Colonic mucosa (tissue), 4 donors: ENCODE measurements around the gene KRT38. TPM values are rescaled to one million over a fixed set of nuclear protein-coding genes. Genes with fewer than 3 reads are reported as not detected.
"Not testable (repeated sequence)": the region's sequence is repeated elsewhere in the genome, so short reads cannot be mapped to it uniquely, and the experiment has no call there.

Experiments
- DNase-seq: peaks from one replicate; pipeline ENCODE4 v3.0.0-alpha.2; 2020
- H3K27ac ChIP-seq: fragments of 200-600 bp; one replicate; pipeline ENCODE4 v1.8.0; 2021
- H3K27me3 ChIP-seq: fragments of 200-600 bp; one replicate; pipeline ENCODE4 v1.8.0; 2021
- H3K36me3 ChIP-seq: fragments of 200-600 bp; one replicate; pipeline ENCODE4 v1.8.0; 2021
- H3K4me1 ChIP-seq: fragments of 200-600 bp; one replicate; pipeline ENCODE4 v1.8.0; 2021; ENCODE audit warnings: mild to moderate bottlenecking
- H3K4me3 ChIP-seq: fragments of 200-600 bp; one replicate; pipeline ENCODE4 v1.8.0; 2021
- H3K9ac ChIP-seq, 2 donors: one replicate each; pipeline ENCODE4 v1.7.0; 2013; ENCODE audit warnings: control low read depth in 2 of 2, low read depth in 2 of 2, low read length in 2 of 2
- H3K9me3 ChIP-seq: fragments of 200-600 bp; one replicate; pipeline ENCODE4 v1.8.0; 2021
- intact Hi-C: fragments of 100-400 bp; cut with DNase I; formaldehyde crosslinking; loops from one replicate; pipeline ENCODE4 v1.14.1; 2022
- total RNA-seq, 2 donors: library from RNA; stranded (reverse); fragmentation: NEBNext Ultra II Directional in 1 of 2; extraction: Animal tissue kit (Norgen Biotek cat#: 25700) in 1 of 2; gene quantifications; one replicate each; pipeline ENCODE4 v1.2.1, GENCODE V29; 2021
- TF ChIP-seq, protein P1 (sequence below): fragments of 200-600 bp; IDR thresholded peaks from one replicate; pipeline ENCODE4 v1.8.0; 2022; ENCODE audit warnings: antibody characterized with exemption, mild to moderate bottlenecking
- donor health status: healthy.
- donor health status: DM: no; HTN: no; CAD: no.
- donor health status: DM: no; HTN: no; CAD: no.

KRT38 gene
- total RNA-seq, 2 donors from 2014 or later: not detected

DNA sequence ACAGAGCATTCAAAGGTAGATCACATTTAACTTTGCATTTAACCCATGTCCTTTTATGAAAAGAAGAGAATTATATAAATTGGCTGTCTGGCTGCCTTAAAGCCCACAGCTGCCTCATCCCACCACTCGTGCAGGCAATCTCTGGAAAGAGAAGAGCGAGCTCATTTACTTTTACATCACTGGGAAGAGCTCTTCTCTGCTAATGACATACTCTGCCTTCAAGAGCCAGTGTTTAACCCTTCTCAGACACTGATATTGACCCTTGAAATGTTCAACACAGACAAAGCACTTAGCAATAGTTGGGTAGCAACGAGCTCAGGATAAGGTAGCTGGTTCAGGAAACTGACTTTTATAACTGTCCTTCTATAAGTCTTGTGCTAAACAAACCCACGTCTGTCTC is 6.8 kb downstream of the KRT38 start:
- DNase-seq: no peak
- Histone ChIP-seq H3K9ac (no peak overlapping the region), H3K36me3 (no peaks in the 10 kb centered on the region), H3K4me1 (no peaks in the 10 kb centered on the region), H3K27ac (no peak overlapping the region), H3K9me3 (no peaks in the 10 kb centered on the region), H3K4me3 (no peak overlapping the region), H3K27me3 (no peaks in the 10 kb centered on the region)
- TF ChIP-seq, protein P1, sequence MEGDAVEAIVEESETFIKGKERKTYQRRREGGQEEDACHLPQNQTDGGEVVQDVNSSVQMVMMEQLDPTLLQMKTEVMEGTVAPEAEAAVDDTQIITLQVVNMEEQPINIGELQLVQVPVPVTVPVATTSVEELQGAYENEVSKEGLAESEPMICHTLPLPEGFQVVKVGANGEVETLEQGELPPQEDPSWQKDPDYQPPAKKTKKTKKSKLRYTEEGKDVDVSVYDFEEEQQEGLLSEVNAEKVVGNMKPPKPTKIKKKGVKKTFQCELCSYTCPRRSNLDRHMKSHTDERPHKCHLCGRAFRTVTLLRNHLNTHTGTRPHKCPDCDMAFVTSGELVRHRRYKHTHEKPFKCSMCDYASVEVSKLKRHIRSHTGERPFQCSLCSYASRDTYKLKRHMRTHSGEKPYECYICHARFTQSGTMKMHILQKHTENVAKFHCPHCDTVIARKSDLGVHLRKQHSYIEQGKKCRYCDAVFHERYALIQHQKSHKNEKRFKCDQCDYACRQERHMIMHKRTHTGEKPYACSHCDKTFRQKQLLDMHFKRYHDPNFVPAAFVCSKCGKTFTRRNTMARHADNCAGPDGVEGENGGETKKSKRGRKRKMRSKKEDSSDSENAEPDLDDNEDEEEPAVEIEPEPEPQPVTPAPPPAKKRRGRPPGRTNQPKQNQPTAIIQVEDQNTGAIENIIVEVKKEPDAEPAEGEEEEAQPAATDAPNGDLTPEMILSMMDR: no peak
- intact Hi-C loops: no loop called here

DNA sequence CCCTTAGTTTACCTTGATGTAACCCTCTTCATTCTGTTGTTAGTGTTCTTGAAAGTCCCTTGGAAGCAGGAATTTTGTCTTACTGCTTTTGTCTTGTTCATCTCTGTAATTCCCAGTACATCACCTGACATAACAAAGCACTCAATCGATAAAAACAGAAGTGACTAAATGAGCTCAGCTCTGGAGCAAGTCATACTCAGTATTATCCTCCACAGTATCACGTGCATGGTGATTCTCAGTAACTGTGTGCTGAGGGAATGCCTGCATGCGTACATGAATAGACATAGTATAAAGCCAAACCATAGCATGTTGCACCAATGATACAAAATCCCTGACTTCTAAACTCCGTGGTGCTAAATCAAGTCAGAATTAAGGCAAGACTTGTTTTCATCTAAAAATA is 7.2 kb downstream of the KRT38 start:
- Histone ChIP-seq H3K4me1 (no peaks in the 10 kb centered on the region), H3K4me3 (no peak overlapping the region), H3K27ac (no peak overlapping the region), H3K27me3 (no peaks in the 10 kb centered on the region), H3K36me3 (no peaks in the 10 kb centered on the region), H3K9ac (no peak overlapping the region), H3K9me3 (no peaks in the 10 kb centered on the region)
- intact Hi-C loops: no loop called here
- DNase-seq: no peak
- TF ChIP-seq, protein P1: no peak

DNA sequence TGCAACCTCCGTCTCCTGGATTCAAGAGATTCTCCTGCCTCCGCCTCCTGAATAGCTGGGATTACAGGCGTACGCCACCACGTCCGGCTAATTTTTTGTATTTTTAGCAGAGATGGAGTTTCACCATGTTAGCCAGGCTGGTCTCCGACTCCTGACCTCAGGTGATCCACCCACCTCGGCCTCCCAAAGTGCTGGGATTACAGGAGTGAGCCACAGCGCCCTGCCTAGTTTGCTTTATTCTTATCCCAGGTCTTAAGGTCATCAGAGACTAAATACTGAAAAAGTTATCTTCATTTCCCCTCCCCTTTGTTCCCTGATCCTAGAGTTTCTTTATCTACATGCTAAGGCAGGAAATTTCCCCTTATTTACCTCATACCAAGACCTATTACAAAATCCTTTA is 10.4 kb downstream of the KRT38 start:
- H3K9ac ChIP-seq, H3K36me3 ChIP-seq, H3K27ac ChIP-seq, H3K4me3 ChIP-seq, H3K4me1 ChIP-seq, intact Hi-C loops, H3K27me3 ChIP-seq, H3K9me3 ChIP-seq, DNase-seq: not testable (repeated sequence)

DNA sequence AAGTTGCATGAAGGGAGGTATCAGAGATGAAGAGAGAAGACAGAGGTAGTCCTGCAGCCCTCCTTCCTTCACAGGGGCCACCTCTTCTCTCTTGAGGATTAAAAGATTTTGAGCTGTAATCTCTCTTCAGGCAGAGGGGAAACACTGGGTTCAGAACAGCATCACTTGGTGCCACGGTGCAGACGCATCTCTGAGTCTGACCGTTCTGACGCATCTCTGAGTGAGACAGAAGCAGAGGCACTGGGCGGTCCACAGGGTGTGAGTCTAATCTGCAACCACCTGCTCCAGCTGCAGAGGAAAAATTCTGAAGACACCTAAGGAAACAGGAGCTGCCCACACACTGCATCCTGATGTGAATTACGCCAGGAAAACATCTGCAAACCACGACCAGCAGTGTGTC is 11.1 kb downstream of the KRT38 start:
- Histone ChIP-seq H3K9ac (no peak overlapping the region), H3K4me1 (no peaks in the 10 kb centered on the region), H3K36me3 (no peaks in the 10 kb centered on the region), H3K27me3 (no peaks in the 10 kb centered on the region), H3K4me3 (no peak overlapping the region), H3K27ac (no peak overlapping the region), H3K9me3 (no peaks in the 10 kb centered on the region)
- intact Hi-C loops: no loop called here
- TF ChIP-seq, protein P1: no peak
- DNase-seq: no peak

DNA sequence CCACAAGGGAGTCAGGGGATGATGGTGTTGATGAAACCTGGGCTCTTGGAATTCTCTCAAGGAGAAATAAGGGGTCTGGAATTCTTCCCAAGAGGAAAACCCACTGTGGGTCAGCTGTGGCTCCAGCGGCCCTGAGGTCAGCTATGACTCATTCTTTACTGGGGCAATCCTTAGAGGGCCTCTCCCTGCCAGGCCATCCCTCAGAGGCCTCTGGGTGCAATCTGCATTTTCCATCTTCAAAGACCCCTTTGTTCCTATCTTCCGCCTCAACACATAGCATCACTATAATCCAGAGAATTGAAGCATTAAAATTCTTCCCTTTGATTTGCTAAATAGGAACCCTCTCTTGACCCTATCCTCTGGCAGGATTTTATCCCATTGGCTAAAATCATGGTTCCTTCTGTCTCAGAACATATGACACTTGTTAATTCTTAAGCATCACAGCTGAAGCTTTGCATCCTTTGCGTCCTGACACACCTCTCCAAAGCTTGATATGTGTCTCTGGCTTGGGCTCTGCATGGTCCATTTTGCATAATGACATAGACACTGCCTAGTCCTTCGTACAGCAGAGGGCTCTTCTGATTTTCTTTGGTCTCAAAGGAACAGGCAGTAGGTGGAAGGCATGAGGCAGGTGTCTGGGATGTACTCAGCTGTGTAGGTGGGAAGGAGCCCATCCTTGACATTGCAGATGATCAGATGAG is 12.0 kb downstream of the KRT38 start:
- no peak for DNase-seq
- Histone ChIP-seq H3K27ac (no peak overlapping the region), H3K9ac (no peak overlapping the region), H3K27me3 (no peaks in the 10 kb centered on the region), H3K4me3 (no peak overlapping the region), H3K9me3 (no peaks in the 10 kb centered on the region), H3K4me1 (no peaks in the 10 kb centered on the region), H3K36me3 (no peaks in the 10 kb centered on the region)
- TF ChIP-seq, protein P1: no peak
- intact Hi-C loops: no loop called here

DNA sequence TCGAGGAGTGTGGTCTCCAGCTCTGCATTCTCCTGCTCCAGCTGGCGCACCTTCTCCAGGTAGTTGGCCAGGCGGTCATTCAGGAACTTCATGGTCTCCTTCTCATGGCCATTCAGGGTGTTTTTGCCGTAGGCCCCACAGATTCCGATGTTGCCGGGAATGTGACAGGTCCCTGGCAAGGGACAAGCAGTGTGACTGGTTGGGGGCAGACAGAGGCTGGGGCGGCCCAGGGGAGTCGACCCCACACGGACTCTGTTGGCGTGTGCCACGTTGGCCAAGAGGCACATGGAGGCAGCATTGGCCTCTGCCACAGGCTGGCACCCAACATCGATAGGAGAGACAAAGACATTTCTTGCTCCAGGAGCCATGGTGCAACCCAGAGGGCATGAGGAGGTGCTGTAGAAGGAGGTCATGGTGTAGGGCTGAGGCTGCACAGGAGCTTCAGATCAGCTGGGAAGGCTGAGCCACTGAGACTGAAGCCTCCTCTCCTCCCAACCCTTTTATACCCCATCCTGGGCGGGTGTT is 16.6 kb downstream of the KRT38 start, which contains the start of gene KRT37:
Gene KRT37 (minus strand): TSS at position 475 of the 525 bp plus-strand sequence. CDS start 62 bp downstream, at position 413.
- Histone ChIP-seq H3K27me3 (no peaks in the 10 kb centered on the region), H3K9me3 (no peaks in the 10 kb centered on the region), H3K4me1 (no peaks in the 10 kb centered on the region), H3K36me3 (no peaks in the 10 kb centered on the region), H3K9ac (no peak within 1 kb of the TSS), H3K4me3 (no peak within 1 kb of the TSS), H3K27ac (no peak within 1 kb of the TSS)
- DNase-seq: no peak
- intact Hi-C loops: no loop called here
- TF ChIP-seq, protein P1: no peak

DNA sequence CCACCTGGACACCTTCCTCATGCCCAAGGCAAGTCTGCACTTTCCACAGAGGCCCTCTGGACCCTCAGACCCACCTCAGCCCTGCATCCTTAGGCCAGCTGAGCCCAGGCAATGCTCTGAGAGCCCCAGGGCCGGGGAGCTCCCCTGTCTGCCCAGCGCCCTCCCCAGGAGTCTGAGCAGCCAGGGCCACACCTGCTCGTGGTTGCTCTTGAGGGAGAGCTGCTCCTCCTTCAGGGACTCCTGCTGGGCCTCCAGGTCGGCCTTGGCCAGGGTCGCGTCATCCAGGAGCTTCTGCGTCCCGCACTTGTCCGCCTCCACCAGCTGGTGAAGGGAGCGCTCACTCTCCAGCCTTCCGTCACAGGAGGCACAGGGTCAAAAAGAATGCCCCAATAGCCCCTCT is 18.2 kb downstream of the KRT38 start:
- H3K4me1 ChIP-seq, DNase-seq, H3K9me3 ChIP-seq, H3K9ac ChIP-seq, H3K36me3 ChIP-seq, intact Hi-C loops, H3K27me3 ChIP-seq, H3K27ac ChIP-seq, H3K4me3 ChIP-seq: not testable (repeated sequence)
